ENCODE data around the gene AP3B2. TPM values are rescaled to one million over a fixed set of nuclear protein-coding genes. Genes with fewer than 3 reads are reported as not detected.

The AP3B2 gene
- total and polyA plus RNA-seq, 8 donors = 1.6 to 19.1 (median 3.2) TPM

DNA sequence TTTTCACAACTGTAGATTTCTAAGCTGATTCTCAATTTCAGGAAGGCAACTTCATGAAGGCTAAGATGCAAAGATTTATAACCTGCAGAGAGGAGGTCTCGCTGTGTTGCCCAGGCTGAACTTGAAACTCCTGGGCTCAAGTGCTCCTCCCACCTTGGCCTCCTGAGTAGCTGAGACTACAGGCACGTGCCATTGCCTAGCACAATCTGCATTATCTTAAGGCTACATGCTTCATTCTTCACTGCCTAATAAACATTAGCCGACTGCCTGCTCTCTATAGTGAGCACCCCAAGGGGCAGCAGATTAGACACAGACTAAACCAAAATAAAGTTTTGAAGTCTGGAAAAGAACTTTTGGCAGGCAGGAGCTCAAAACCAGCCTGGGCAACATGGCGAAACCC lies 79.6 kb downstream of the AP3B2 start:
- Histone ChIP-seq H3K9me3 (no peaks in the 10 kb centered on the region), H3K4me1 (no peaks in the 10 kb centered on the region), H3K27ac (no peak overlapping the region), H3K36me3 (no peaks in the 10 kb centered on the region), H3K27me3 (no peaks in the 10 kb centered on the region), H3K4me3 (no peak overlapping the region)
- ATAC-seq (no peak), FAIRE-seq (no peak), DNase-seq (no peak)
- 67 to 70% methylated on average over 4 of the region's 4 CpGs for WGBS, 2 donors
- intact Hi-C loops (cut with DNase I) = no loop called here
- TF ChIP-seq, protein P1, sequence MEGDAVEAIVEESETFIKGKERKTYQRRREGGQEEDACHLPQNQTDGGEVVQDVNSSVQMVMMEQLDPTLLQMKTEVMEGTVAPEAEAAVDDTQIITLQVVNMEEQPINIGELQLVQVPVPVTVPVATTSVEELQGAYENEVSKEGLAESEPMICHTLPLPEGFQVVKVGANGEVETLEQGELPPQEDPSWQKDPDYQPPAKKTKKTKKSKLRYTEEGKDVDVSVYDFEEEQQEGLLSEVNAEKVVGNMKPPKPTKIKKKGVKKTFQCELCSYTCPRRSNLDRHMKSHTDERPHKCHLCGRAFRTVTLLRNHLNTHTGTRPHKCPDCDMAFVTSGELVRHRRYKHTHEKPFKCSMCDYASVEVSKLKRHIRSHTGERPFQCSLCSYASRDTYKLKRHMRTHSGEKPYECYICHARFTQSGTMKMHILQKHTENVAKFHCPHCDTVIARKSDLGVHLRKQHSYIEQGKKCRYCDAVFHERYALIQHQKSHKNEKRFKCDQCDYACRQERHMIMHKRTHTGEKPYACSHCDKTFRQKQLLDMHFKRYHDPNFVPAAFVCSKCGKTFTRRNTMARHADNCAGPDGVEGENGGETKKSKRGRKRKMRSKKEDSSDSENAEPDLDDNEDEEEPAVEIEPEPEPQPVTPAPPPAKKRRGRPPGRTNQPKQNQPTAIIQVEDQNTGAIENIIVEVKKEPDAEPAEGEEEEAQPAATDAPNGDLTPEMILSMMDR (IDR thresholded peaks at IDR 0.05) = no peak

DNA sequence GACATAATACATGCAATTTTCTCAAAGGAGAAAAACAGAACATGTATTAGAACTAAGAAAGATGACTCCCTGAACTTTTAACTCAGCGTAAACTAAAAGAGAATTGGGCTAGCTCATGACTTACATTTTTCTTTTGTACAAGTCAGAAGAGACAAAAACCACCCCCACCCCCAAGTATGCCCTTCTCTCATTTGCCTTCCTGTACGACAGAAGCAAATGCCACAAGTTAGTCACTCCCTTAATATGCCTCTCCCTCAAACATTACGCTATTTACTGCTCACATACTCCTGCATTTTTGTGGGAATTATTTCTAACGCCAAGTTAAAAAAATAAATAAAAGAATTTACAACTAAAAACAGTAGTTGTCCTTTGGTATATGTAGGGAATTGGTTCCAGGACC lies 84.5 kb downstream of the AP3B2 start:
- intact Hi-C loops (cut with DNase I) = no loop called here
- Histone ChIP-seq H3K4me1 (no peaks in the 10 kb centered on the region), H3K9me3 (no peaks in the 10 kb centered on the region), H3K27ac (no peak overlapping the region), H3K27me3 (no peaks in the 10 kb centered on the region), H3K36me3 (no peaks in the 10 kb centered on the region), H3K4me3 (no peak overlapping the region)
- no peak for FAIRE-seq
- WGBS, 2 donors = 85 to 94% methylated on average over 4 of the region's 4 CpGs
- TF ChIP-seq, protein P1 (IDR thresholded peaks at IDR 0.05) = no peak
- no peak for ATAC-seq
- DNase-seq = no peak

DNA sequence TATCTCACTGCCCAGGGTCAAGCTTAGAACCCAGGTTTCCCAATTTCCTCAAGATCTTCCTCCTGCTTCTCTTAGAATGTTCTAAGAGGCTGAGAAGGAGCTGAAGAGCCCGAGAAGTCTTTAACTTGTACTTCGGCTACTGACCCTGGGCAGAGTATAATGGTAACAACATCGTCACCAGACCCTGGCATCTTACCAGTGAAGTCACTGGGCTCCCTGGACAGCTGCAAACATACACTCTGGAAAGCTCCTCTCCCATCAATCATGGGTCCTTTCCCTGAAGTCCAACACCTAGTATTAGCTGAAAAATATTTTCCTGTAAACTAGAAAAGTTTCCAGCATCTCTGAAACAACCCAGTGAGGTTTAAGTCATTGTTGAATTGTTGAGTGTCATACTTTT lies 85.2 kb downstream of the AP3B2 start:
- 65 to 76% methylated on average over 3 of the region's 3 CpGs for WGBS, 2 donors
- intact Hi-C loops (cut with DNase I) = no loop called here

DNA sequence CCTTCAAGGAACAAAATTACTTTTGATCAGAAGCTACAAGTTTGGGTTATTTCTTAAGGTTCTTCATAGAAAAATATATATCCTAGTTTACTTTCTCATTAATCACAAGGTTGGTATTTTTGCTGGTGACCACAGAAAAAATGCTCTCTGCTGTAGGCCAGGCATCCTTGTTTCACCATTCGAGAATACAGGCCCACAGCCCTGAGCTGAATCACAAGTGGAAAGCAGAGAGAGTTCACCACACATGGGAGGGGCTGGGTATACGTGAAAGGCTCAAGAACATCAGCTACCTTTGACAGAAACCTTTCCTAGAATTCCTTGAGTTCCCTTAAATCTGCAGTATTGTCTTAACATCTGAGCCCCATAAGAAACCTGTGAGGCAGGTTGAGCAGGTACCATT lies 85.7 kb downstream of the AP3B2 start:
- H3K27me3 ChIP-seq = no peaks in the 10 kb centered on the region
- H3K36me3 ChIP-seq = no peaks in the 10 kb centered on the region
- 57 to 71% methylated on average over 2 of the region's 2 CpGs for WGBS, 2 donors
- no peaks in the 10 kb centered on the region for H3K4me1 ChIP-seq
- no peak overlapping the region for H3K27ac ChIP-seq
- DNase-seq (no peak), FAIRE-seq (no peak), ATAC-seq (no peak)
- intact Hi-C loops (cut with DNase I) = no loop called here
- H3K9me3 ChIP-seq = no peaks in the 10 kb centered on the region
- TF ChIP-seq, protein P1 (IDR thresholded peaks at IDR 0.05) = no peak
- H3K4me3 ChIP-seq = no peak overlapping the region

More for the DNA sequence above, 85.2 kb downstream of the AP3B2 start:
- Histone ChIP-seq H3K4me1 (no peaks in the 10 kb centered on the region), H3K36me3 (no peaks in the 10 kb centered on the region), H3K27me3 (no peaks in the 10 kb centered on the region), H3K9me3 (no peaks in the 10 kb centered on the region), H3K27ac (no peak overlapping the region), H3K4me3 (no peak overlapping the region)
- ATAC-seq = no peak
- FAIRE-seq = no peak
- TF ChIP-seq, protein P1 (IDR thresholded peaks at IDR 0.05) = no peak
- DNase-seq = no peak

DNA sequence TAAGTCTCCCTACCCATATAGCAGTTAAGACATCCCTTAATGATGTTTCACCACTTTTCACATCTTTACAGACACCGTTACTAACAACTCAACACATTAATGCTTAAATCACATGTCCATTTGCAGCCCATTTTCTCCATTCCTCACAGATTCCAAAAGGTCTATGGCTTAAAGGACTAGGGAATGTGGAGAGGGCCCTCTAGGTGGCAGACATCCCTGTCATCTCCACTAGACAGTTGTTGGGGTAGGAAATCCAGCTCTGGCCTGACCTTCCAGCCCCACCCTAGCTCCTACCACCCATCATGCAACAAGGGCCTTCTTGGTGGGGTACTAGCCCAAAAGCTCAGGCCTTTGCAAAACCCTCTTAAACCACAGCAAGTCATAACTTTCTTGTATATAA lies 87.7 kb downstream of the AP3B2 start:
- no peaks in the 10 kb centered on the region for H3K27me3 ChIP-seq
- no peaks in the 10 kb centered on the region for H3K9me3 ChIP-seq
- no peaks in the 10 kb centered on the region for H3K36me3 ChIP-seq
- no peak overlapping the region for H3K27ac ChIP-seq
- intact Hi-C loops (cut with DNase I) = no loop called here
- ATAC-seq = no peak
- TF ChIP-seq, protein P1 (IDR thresholded peaks at IDR 0.05) = no peak
- no peaks in the 10 kb centered on the region for H3K4me1 ChIP-seq
- 75 to 77% methylated on average over 1 of the region's 1 CpG for WGBS, 2 donors
- no peak for FAIRE-seq
- H3K4me3 ChIP-seq = no peak overlapping the region
- DNase-seq = no peak

Measured in pancreas (tissue), 10 donors.